GM12892 (cell line): Measurements from ENCODE around the gene DDX1.

ENCODE experiments used
- DNase-seq: peaks from one replicate; pipeline ENCODE4 v3.0.0; 2011; ENCODE audit not compliant: insufficient read length
- FAIRE-seq: peaks from 2 replicates; lab custom pipeline; 2011; peaks lifted over from hg19 to GRCh38; lab: Jason Lieb, UNC
- POLR2A ChIP-seq: IDR thresholded peaks from 2 replicates; pipeline ENCODE4 v1.6.1; 2011; ENCODE audit warnings: low read depth, low read length, control low read depth
- POLR2AphosphoS5 ChIP-seq: IDR thresholded peaks from 2 replicates; pipeline ENCODE4 v1.6.1; 2011; ENCODE audit warnings: low read depth, low read length, control low read depth
- TAF1 ChIP-seq: IDR thresholded peaks from 2 replicates; pipeline ENCODE4 v1.6.1; 2011; ENCODE audit warnings: low read depth, mild to moderate bottlenecking, control low read depth, low read length, borderline replicate concordance

The DDX1 gene

GRCh38 chr2:15555760-15556193 lies 35.9 kb upstream of the DDX1 start:
- no peak for DNase-seq
- no peak for FAIRE-seq
- TF ChIP-seq POLR2A (no peak), POLR2AphosphoS5 (no peak), TAF1 (no peak)

GRCh38 chr2:15556311-15556930 lies 35.2 kb upstream of the DDX1 start:
- no peak for FAIRE-seq
- DNase-seq: no peak
- TF ChIP-seq TAF1: no peak

GRCh38 chr2:15557887-15558311 lies 33.8 kb upstream of the DDX1 start:
- FAIRE-seq (no peak), DNase-seq (no peak)
- TF ChIP-seq TAF1 (no peak), POLR2AphosphoS5 (no peak), POLR2A (no peak)

GRCh38 chr2:15559379-15560139 lies 32.1 kb upstream of the DDX1 start:
- TF ChIP-seq TAF1: no peak
- no peak for TF ChIP-seq POLR2A
- no peak for TF ChIP-seq POLR2AphosphoS5
- no peak for DNase-seq
- no peak for FAIRE-seq

DNA sequence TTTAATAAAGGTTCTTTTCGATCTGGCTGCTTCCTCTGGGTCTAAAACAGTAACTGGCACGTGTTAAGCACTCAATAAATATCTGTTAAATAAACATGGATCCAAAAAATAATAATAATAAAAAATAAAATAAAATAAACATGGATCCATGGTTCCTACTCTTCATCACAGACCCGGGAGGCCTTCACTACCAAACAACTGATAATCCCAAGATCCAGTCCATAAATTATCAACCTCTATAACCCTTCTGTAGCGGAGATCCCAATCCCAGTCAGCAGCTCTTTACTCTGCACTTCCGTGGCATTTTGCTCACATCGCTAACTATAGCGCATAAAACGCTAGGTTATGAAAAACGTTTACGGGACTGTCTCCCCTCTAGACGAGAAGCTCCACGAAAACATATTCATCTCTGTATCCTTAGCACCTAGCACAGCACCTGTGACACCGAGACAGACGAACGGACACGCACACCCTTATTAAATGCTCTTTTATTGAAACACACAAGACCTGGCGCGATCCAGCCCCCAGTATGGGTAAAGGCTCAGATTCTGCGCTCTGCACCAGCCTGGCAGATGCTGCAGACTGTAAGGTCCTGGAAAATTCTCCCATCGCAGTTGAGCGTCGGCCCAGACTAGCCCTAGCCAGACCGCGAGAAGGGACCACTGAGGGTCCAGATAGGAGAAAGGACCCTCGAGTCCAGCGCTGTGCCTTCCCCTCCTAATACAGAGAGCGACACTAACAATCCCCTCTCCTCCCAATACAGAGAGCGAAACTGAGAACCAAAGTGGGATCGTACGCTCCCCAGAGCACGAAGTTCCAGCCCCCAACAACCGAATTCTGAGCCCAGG lies 31.3 kb upstream of the DDX1 start:
- TF ChIP-seq POLR2A (no peak), TAF1 (no peak), POLR2AphosphoS5 (no peak)
- DNase-seq (no peak), FAIRE-seq (peak; percentile 51)

- FAIRE-seq: peak; percentile 90
Observed at GRCh38 chr2:15560988-15561573, 30.6 kb upstream of the DDX1 start, which contains the start of gene NBAS. NBAS (minus strand) TSS chr2:15561334; CDS start chr2:15561304, 30 bp downstream.

GRCh38 chr2:15561574-15562344 lies 29.9 kb upstream of the DDX1 start:
- peak; percentile 42 for FAIRE-seq
- TF ChIP-seq POLR2AphosphoS5 (no peak), POLR2A (no peak), TAF1 (no peak)
- no peak for DNase-seq

More at GRCh38 chr2:15560988-15561573, 30.6 kb upstream of the DDX1 start, which contains the start of gene NBAS:
- peak; percentile 63 for DNase-seq
- TF ChIP-seq POLR2A (peak; percentile 83), TAF1 (peak; percentile 78), POLR2AphosphoS5 (peak; percentile 61)

DNA sequence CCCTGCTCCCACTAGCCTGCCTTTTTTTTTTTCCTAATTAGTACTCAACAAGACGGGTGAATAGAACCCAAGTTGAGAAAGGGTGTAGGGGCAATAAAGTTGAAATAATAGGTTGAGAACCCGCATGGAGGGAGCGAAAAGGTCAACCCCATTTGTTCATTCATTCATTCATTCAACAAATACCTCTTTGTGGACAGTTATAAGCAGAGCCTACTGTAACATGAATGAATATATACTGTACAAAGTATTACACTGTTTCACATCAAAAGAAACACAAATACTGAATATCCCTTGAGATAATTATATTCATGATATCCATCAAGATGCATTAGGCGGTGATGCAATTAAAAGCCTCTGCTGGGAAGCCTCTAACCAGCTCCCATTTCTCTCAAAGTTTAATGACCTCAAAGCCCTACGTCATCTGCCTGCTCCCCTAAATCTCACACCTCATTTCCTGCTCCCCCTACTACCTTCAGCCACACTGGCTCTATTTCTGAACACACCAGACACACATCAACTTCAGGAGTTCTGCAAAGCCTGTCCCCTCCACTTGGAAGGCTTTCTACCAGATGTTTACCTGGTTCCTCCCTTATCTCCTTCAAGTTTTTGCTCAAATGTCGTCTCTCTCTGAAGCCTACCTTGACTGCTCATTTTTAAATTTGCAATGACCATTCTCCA lies 29.2 kb upstream of the DDX1 start:
- DNase-seq: no peak
- FAIRE-seq: no peak
- TF ChIP-seq POLR2A (no peak), POLR2AphosphoS5 (no peak), TAF1 (no peak)

DNA sequence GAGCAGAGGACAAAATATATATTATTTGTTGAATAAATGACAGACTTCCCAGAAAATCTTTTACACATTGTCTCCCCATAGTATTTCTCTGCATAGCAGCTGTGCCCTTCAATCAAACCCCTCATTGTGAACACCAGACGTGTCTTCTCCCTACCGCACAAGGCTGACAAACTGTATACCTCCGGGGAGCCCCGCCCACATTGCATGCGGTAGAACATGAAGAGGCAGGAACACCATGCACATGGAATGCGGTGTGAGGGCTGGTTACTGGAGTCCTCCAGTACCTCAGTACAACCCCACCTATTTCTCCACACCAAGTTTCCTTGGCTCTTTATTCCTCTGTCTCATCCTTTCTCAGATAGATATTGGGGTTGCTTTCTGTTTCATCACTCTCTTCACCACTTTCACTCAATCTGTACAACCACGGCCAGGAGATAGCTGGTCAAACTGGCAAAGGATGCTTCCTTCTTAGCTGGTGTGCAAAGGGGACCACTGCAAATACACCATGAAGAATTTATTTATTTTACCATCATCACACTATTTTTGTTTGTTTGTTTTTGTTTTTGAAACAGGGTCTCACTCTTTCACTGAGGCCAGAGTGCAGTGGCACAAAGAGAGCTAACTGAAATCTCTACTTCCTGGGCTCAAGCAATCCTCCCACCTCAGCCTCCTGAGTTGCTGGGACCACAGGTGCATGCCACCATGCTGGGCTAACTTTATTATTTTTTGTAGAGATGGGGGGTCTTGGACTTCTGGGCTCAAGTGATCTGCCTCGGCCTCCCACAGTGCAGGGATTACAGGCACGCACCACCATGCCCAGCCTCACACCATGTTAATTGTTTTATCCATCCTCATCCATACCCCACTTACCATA lies 28.2 kb upstream of the DDX1 start:
- DNase-seq (no peak), FAIRE-seq (no peak)
- TF ChIP-seq TAF1 (no peak), POLR2AphosphoS5 (no peak), POLR2A (no peak)
